Measurements from ENCODE around the gene BLNK.

DNA sequence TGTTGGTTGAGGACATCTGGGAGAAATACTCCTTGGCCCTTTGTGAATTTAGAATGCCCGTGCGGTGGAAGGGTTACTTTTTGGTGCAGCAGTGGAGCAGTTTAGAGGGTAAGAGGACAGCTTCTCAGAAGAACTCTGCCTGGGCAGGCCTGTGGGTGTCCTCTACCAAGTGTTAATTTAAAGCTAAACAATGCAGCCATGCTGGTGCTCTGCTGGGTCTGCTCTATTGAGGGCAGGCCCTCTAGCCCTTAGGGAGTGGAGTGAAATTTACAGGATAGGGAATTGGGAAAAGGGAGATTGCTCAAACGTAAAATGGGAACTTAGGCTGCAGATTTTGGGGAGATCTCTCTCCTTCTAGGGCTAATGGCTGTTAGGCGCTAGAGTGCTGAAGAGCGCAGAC, 22.1 kb downstream of the BLNK start:
- TF ChIP-seq, protein P1, sequence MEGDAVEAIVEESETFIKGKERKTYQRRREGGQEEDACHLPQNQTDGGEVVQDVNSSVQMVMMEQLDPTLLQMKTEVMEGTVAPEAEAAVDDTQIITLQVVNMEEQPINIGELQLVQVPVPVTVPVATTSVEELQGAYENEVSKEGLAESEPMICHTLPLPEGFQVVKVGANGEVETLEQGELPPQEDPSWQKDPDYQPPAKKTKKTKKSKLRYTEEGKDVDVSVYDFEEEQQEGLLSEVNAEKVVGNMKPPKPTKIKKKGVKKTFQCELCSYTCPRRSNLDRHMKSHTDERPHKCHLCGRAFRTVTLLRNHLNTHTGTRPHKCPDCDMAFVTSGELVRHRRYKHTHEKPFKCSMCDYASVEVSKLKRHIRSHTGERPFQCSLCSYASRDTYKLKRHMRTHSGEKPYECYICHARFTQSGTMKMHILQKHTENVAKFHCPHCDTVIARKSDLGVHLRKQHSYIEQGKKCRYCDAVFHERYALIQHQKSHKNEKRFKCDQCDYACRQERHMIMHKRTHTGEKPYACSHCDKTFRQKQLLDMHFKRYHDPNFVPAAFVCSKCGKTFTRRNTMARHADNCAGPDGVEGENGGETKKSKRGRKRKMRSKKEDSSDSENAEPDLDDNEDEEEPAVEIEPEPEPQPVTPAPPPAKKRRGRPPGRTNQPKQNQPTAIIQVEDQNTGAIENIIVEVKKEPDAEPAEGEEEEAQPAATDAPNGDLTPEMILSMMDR (IDR thresholded peaks at IDR 0.05), result no peak
- TF ChIP-seq POLR2AphosphoS5 (IDR thresholded peaks at IDR 0.05), result no peak

All from stomach (tissue), 4 donors.